HuH-7 (cell line): ENCODE measurements around the gene HSPB8.
A peak's percentile ranks its signal among the peaks of the same experiment; 100 is the strongest.

Experiments used
- DNase-seq: peaks from one replicate; pipeline ENCODE4 v3.0.0; 2011; ENCODE audit warnings: low spot score

The HSPB8 gene

GRCh38 chr12:119171291-119171690 is 7.4 kb upstream of the HSPB8 start:
- no peak for DNase-seq

GRCh38 chr12:119171691-119172425 is 6.9 kb upstream of the HSPB8 start:
- DNase-seq: no peak

- DNase-seq: no peak
Observed at GRCh38 chr12:119175081-119175480, 3.6 kb upstream of the HSPB8 start.

GRCh38 chr12:119176267-119177055 is 2.3 kb upstream of the HSPB8 start:
- no peak for DNase-seq

- DNase-seq: no peak
Observed at GRCh38 chr12:119177056-119177325, 1.7 kb upstream of the HSPB8 start.

- DNase-seq: no peak
Observed at GRCh38 chr12:119177724-119178380, 879 bp upstream of the HSPB8 start.

GRCh38 chr12:119179335-119180021 is 747 bp downstream of the HSPB8 start:
- peak; percentile 45 for DNase-seq

GRCh38 chr12:119180380-119181040 is 1.8 kb downstream of the HSPB8 start:
- no peak for DNase-seq

- no peak for DNase-seq
Observed at GRCh38 chr12:119181202-119181601, 2.5 kb downstream of the HSPB8 start.

- DNase-seq: no peak
Observed at GRCh38 chr12:119181944-119182343, 3.2 kb downstream of the HSPB8 start.

GRCh38 chr12:119182701-119183493 is 4.2 kb downstream of the HSPB8 start:
- no peak for DNase-seq

- no peak for DNase-seq
Observed at GRCh38 chr12:119183942-119184695, 5.4 kb downstream of the HSPB8 start.

GRCh38 chr12:119195256-119195655 is 16.5 kb downstream of the HSPB8 start:
- no peak for DNase-seq

GRCh38 chr12:119198440-119198839 is 19.7 kb downstream of the HSPB8 start:
- DNase-seq: no peak

- no peak for DNase-seq
Observed at GRCh38 chr12:119200601-119201000, 21.9 kb downstream of the HSPB8 start.

GRCh38 chr12:119201789-119202543 is 23.2 kb downstream of the HSPB8 start:
- no peak for DNase-seq

GRCh38 chr12:119202544-119202943 is 23.8 kb downstream of the HSPB8 start:
- no peak for DNase-seq

- DNase-seq: no peak
Observed at GRCh38 chr12:119204131-119204530, 25.4 kb downstream of the HSPB8 start.

- DNase-seq: no peak
Observed at GRCh38 chr12:119204671-119205285, 26.0 kb downstream of the HSPB8 start.
